Activated naive CD4-positive, alpha-beta T cell treated with anti-CD3 and anti-CD28 coated beads for 36 hours (primary cell): Measurements from ENCODE around the gene CUEDC1. TPM values are rescaled to one million over a fixed set of nuclear protein-coding genes. Genes with fewer than 3 reads are reported as not detected.

Experiments
- CTCF ChIA-PET: fragments of 350-600 bp; sonication (Branson Sonifier 250); formaldehyde crosslinking; loops from one replicate; lab custom pipeline; 2021; ENCODE audit warnings: antibody characterized with exemption; lab: Charles Lee
- DNase-seq: peaks from one replicate; pipeline ENCODE4 v3.0.0-alpha.2; 2020
- H3K27ac Mint-ChIP-seq: one replicate; pipeline ENCODE4 v1.8.0; 2021; ENCODE audit warnings: mild to moderate bottlenecking, mixed read lengths
- H3K27me3 Mint-ChIP-seq: one replicate; pipeline ENCODE4 v1.8.0; 2021; ENCODE audit warnings: low read depth, mixed read lengths
- H3K36me3 Mint-ChIP-seq: one replicate; pipeline ENCODE4 v1.8.0; 2021; ENCODE audit warnings: low read depth, mixed read lengths
- H3K4me1 Mint-ChIP-seq: one replicate; pipeline ENCODE4 v1.8.0; 2021; ENCODE audit warnings: low read depth, mixed read lengths
- H3K4me3 Mint-ChIP-seq: one replicate; pipeline ENCODE4 v1.8.0; 2021; ENCODE audit warnings: mild to moderate bottlenecking, moderate library complexity, mixed read lengths
- H3K9me3 Mint-ChIP-seq: one replicate; pipeline ENCODE4 v1.8.0; 2021; ENCODE audit warnings: mixed read lengths
- intact Hi-C: fragments of 100-400 bp; cut with micrococcal nuclease; formaldehyde crosslinking; loops from one replicate; pipeline ENCODE4 v1.15.1; 2023
- total RNA-seq, 2 experiments: library from RNA; stranded (reverse); gene quantifications; one replicate each; pipeline ENCODE4 v1.2.3, GENCODE V29; 2021

The CUEDC1 gene
- total RNA-seq, 2 experiments from 2014 or later, result 0.47 to 0.69 TPM

DNA sequence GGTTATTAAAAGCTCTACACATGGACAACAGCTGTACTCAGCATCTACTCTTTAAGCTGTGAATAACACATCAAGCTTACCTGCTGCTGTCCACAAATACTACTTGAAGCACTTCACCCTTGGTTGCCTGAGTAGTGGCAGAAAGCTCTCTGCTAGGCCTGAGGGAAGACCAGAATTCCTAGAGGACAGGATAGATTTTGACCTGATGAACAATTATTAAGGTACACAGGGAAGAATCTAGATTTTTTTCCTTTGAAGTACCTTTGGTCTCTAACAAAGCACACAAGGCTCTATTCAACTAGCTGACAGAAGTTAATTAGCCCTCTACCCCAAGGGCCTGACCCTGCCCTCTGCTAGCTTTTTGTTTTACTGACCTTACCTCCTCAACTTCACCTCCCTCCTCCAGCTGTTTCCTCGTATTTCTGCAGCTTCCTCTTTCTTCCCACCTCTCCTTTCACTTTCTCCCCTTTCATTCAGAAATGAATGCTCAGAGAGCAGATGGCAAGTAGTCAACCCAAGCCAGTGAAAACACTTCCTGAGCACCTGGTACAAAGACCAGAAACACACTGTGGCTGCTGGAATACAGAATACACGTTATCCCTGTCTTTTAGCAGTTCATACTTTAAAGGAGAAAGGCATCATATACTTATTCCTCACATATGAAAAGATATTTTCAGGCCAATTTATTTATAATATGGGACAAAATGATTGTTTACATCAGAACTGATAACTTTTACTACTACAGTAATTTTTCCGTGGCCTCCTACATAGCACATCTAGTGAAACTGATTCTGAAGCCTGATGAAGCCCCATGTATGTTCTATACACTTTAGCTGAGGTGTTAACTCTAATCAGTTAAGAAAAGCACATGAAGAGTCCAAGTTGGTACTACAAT, 38.5 kb upstream of the CUEDC1 start:
- CTCF ChIA-PET, result interaction anchor here (0.5 to 4.7 kb wide), 6 partner anchors 53 to 160 kb away, joined by 3 to 43 read pairs (median 4); no protein-coding TSS in a partner anchor
- Mint-ChIP-seq H3K27me3 (no peaks in the 10 kb centered on the region), H3K27ac (peak overlapping the region; percentile 44), H3K9me3 (no peaks in the 10 kb centered on the region), H3K4me3 (no peak overlapping the region), H3K36me3 (peaks cover 17% of the 10 kb centered on the region), H3K4me1 (peaks cover 61% of the 10 kb centered on the region)
- no peak for DNase-seq
- intact Hi-C loops, result no loop called here

DNA sequence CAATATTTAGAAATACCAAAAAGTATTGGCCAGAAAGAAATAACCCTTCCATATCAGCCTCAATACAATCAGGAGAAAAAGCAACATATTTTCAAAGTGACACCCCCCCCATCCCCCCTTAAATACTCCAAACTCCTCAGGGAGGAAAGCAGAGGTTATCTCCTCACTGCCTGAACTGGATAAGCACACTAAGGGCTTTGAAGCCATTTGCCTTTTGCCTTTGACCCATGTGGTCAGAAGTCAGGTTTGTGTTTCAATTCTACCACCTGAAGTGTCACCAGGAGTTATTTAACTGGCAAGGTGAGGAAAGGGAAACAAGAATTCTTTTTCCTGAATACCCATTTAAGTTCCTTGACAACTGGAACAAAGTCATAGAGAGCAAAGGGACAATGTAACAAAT, 36.3 kb upstream of the CUEDC1 start:
- no peaks in the 10 kb centered on the region for H3K27me3 Mint-ChIP-seq
- H3K27ac Mint-ChIP-seq, result no peak overlapping the region
- no peak for DNase-seq
- CTCF ChIA-PET, result interaction anchor here (3.2 to 4.1 kb wide), 2 partner anchors 10 to 132 kb away, joined by 16 to 34 read pairs; no protein-coding TSS in a partner anchor
- H3K4me3 Mint-ChIP-seq, result no peak overlapping the region
- peaks cover 52% of the 10 kb centered on the region for H3K4me1 Mint-ChIP-seq
- H3K9me3 Mint-ChIP-seq, result no peaks in the 10 kb centered on the region
- peaks cover 7% of the 10 kb centered on the region for H3K36me3 Mint-ChIP-seq
- intact Hi-C loops, result no loop called here

DNA sequence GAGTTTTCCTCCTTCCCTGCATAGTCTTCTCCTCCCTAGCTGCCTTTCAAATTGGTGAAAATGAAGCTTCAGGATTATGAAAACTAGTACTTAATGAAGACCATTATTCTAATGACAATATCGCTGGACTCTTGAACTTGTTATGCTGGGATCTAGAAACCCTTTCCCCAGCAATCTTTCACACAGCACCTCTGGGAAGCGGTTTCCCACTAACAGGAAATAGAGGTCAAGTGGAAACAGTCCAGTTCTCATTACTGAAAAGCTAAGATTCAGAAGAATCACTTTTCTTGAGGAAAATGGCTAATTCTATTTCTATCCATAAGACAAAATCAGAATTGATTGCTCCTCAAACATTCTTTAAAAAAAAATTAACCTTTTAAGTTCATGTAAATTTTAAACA, 34.8 kb upstream of the CUEDC1 start:
- H3K4me3 Mint-ChIP-seq, result peak overlapping the region; percentile 33
- peaks cover 52% of the 10 kb centered on the region for H3K4me1 Mint-ChIP-seq
- intact Hi-C loops, result no loop called here
- no peak for DNase-seq
- peaks cover 5% of the 10 kb centered on the region for H3K36me3 Mint-ChIP-seq
- H3K9me3 Mint-ChIP-seq, result no peaks in the 10 kb centered on the region
- no peak overlapping the region for H3K27ac Mint-ChIP-seq
- CTCF ChIA-PET, result interaction anchor here (1.1 to 4.1 kb wide), 5 partner anchors 11 to 157 kb away, joined by 3 to 34 read pairs (median 4); no protein-coding TSS in a partner anchor
- H3K27me3 Mint-ChIP-seq, result no peaks in the 10 kb centered on the region

DNA sequence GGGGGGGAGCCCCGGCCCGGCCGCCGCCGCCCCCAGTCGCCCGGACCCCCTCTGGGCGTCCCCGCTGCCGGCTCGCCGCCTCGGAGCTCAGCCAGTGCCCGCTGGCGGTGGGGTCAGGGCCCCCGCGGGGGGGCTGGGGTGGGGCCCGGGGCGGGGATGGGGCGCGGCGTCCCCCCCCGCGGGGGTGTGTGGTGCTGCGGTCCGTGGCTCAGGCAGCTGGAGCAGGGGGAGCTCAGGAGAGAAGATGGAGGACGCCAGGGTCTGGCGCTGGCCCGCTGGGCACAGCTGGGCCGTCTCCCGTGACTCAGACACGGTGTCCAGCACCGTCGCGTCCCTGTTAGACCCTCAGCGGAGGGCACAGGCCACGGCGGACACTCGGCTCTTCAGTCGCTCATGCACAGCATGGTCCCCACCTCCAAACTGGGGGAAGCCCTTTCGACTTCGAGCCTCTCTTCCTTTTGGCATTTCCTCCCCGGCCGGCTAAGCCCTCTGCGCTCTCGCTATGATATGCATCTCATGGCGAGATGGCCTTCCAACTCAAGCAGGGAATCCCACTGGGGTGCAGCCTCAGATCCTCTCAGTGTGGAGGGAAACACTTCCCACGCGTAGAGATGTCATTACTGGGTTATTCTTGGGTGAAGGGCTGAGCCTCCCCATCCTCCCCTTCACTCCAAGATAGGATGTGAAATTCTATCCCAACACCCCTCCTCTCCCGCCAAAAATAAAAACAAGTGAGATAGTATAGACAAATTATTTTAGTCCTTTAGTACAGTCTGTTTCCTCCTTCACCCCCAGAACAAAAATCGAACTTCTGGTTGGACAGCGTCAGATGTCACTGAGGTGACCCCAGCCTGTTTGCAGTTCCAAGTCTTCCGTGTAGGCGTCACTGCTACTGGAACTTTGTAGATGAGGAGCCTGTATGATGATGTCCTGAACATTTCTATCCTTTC, 33.4 kb upstream of the CUEDC1 start:
- Mint-ChIP-seq H3K4me1 (peaks cover 52% of the 10 kb centered on the region), H3K4me3 (peak overlapping the region; percentile 85), H3K27ac (peak overlapping the region; percentile 89), H3K9me3 (no peaks in the 10 kb centered on the region), H3K36me3 (peaks cover 5% of the 10 kb centered on the region), H3K27me3 (no peaks in the 10 kb centered on the region)
- peak; percentile 53 for DNase-seq
- intact Hi-C loops, result loop anchor here (1.0 kb wide), 2 partner anchors 11 to 138 kb away; partner anchors contain the start of gene MRPS23
- CTCF ChIA-PET, result interaction anchor here (1.1 to 4.1 kb wide), 3 partner anchors 12 to 133 kb away, joined by 4 to 34 read pairs (median 16); no protein-coding TSS in a partner anchor

DNA sequence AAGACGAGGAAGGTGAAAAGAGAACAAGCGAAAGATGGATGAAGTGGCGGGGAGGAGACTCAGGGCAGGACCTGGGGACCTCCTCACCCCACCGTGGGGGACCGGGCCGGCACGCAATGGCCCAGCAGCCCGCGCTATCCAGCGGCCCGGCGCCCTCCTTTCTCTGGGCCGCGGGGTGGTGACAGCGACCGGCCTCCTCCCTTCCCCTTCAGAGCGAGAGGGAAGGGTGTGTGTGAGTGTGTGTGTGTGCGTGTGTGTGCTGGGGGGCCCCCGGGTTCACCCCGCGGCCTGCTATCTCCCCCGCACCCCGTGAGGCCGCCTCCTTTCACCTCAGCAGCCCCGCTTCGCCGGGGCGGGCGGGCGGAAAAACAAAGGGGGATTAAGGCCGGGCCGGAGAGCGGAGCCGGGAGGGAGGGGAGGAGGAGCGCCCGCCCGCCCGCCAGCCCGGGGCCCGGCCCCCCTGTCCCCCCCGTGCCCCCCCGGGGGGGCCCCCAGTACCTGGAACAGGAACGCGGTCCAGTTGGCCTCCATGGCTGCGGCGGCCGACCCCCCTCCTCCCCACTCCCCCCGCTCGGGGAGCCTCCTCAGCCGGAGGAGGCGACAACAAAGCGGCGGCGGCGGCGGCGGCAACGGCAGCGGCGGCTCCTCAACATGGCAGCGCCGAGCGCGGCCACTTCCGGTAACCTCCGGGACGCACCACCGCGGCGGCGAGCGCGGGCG, 32.5 kb upstream of the CUEDC1 start, which contains the start of gene VEZF1:
Gene VEZF1, minus strand, starts transcription at position 674 of the 720 bp plus-strand sequence. Its CDS starts 143 bp downstream, at position 531.
- H3K36me3 Mint-ChIP-seq, result peaks cover 5% of the 10 kb centered on the region

DNA sequence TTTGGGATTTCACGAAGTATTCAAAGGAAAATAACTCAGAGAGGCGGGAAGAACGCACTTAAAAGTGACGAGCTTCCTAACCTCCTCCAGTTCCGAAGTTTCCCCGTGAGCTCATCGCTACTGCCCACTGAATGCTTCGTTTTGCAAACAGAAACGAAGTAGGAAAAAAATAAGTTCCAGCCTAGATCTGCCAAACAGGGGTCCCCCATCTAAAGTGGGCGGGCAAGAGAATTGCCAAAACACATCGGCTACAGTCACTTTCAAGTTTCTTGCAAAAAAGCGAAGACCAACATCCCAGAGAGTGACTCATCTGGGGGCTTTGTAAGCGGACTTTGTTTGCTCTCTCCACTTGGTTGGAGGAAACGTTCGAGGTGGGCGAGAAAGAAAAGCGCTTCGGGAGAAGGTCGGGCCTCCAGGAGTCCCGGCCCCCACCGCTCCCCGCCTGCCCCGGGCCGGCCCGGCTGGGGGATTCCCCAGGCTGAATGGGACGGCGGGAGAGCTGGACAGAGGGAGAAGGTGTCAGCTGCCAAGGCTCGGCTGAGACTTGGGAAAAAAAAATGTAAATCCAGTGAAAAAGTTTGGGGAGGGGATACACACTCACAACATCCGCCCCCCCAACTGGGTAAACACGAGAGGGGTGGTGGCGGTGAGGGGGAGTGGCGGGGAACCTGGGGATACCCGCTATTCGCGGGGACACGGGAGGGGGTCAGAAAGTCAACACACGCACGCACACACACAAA, 31.8 kb upstream of the CUEDC1 start:
- H3K36me3 Mint-ChIP-seq, result peaks cover 5% of the 10 kb centered on the region
- DNase-seq, result peak; percentile 51
- intact Hi-C loops, result loop anchor here (1.0 to 2.0 kb wide), 3 partner anchors 8 to 38 kb away; partner anchors contain the start of gene SRSF1
- CTCF ChIA-PET, result interaction anchor here (0.7 to 3.7 kb wide), 8 partner anchors 8 to 502 kb away, joined by 3 to 29 read pairs (median 4); no protein-coding TSS in a partner anchor
- no peaks in the 10 kb centered on the region for H3K9me3 Mint-ChIP-seq
- H3K4me1 Mint-ChIP-seq, result peaks cover 59% of the 10 kb centered on the region
- H3K27ac Mint-ChIP-seq, result peak overlapping the region; percentile 82
- H3K27me3 Mint-ChIP-seq, result no peaks in the 10 kb centered on the region
- H3K4me3 Mint-ChIP-seq, result peak overlapping the region; percentile 90

More for the DNA sequence above, 32.5 kb upstream of the CUEDC1 start, which contains the start of gene VEZF1:
- no peaks in the 10 kb centered on the region for H3K27me3 Mint-ChIP-seq
- H3K27ac Mint-ChIP-seq, result peak within 1 kb of the TSS; percentile 89
- no peaks in the 10 kb centered on the region for H3K9me3 Mint-ChIP-seq
- peaks cover 57% of the 10 kb centered on the region for H3K4me1 Mint-ChIP-seq
- peak within 1 kb of the TSS; percentile 90 for H3K4me3 Mint-ChIP-seq
- intact Hi-C loops, result loop anchor here (1.0 to 2.0 kb wide), 5 partner anchors 8 to 137 kb away; partner anchors contain the start of genes MRPS23 and SRSF1
- CTCF ChIA-PET, result interaction anchor here (3.7 to 4.1 kb wide), 2 partner anchors 13 to 129 kb away, joined by 18 to 34 read pairs; no protein-coding TSS in a partner anchor
- peak; percentile 75 for DNase-seq

DNA sequence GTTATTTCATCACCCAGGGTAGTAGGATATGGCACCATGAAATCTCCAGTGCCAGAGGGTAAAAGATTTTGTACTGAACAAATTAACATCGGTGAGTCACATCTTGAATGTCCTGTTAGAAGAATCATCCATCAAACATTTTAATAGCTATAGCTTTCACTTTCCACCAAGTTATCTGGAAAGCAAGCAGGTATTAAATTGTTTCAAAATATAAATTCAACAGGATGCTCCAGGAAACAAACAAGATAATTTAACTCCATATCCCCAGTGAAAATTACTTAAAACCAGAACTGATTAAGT, 30.4 kb upstream of the CUEDC1 start:
- CTCF ChIA-PET, result interaction anchor here (0.6 to 3.7 kb wide), 9 partner anchors 10 to 204 kb away, joined by 3 to 29 read pairs (median 4); no protein-coding TSS in a partner anchor
- Mint-ChIP-seq H3K27ac (no peak overlapping the region), H3K27me3 (no peaks in the 10 kb centered on the region), H3K9me3 (no peaks in the 10 kb centered on the region), H3K4me1 (peaks cover 65% of the 10 kb centered on the region), H3K36me3 (peaks cover 10% of the 10 kb centered on the region), H3K4me3 (no peak overlapping the region)
- DNase-seq, result no peak
- intact Hi-C loops, result no loop called here

DNA sequence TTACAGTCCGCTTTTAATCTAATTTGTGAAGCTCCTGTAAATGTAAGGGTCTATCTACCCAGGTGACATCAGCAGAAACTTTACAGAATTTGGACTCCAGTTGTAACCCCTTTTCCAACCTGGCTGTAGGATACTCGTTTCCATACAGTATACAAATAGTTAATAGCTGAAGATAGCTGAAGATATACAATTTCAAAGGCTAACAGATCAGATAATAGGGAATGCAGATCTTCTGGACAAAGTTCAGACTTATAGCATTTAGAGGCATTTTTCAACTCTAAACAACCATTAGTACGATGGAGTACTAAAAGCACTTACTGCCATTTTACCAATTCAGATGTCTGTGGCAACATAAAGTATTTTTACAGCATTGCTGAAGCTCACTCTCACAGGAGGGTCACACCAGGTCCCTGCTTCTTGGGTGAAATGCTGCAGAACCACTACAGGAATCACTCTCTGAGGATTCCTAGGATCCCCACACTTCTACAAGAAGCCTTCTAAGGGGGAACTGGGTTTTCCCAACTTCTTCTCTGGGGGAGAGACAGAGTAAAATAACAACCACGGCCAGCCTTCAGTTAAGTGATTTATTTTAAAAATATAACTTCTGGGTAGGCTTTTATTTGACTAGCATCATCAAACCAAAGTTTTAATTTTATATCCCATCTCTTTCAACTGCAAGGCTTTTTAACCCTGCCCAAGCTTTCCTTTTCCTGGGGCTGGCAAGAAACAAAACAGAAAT, 29.9 kb upstream of the CUEDC1 start:
- no peaks in the 10 kb centered on the region for H3K27me3 Mint-ChIP-seq
- no peaks in the 10 kb centered on the region for H3K9me3 Mint-ChIP-seq
- H3K4me3 Mint-ChIP-seq, result no peak overlapping the region
- CTCF ChIA-PET, result interaction anchor here (1.0 to 3.7 kb wide), 8 partner anchors 9 to 129 kb away, joined by 3 to 29 read pairs (median 4); no protein-coding TSS in a partner anchor
- peaks cover 12% of the 10 kb centered on the region for H3K36me3 Mint-ChIP-seq
- H3K4me1 Mint-ChIP-seq, result peaks cover 65% of the 10 kb centered on the region
- no peak for DNase-seq
- no peak overlapping the region for H3K27ac Mint-ChIP-seq
- intact Hi-C loops, result no loop called here

DNA sequence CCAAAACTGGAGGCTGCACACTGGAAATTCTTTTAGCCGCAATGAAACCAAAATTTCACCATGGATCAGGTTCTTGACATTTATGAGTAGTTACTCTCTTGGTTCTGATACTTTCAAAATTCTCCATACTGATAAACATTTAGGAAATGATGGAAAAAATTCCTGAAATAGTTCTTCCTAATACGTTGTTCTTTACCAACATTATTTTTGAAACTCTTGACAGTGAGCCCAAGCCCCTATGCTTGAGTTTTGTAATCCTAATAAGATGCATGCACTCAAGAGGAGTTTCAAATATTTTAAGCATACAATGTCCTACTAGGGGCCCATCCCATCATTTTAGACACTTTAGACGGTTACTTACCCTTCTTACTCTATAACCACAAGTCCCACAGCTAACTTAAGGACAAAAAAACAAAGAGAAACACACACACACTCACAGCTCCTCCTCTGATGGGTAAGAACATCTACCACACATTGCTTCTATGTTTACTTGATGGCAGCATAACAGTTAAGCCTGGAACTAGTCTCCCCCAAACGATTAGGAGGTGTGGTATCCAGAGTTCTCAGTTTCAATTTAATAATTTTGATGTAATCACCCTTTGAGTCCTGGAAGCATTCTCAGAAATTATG, 29.2 kb upstream of the CUEDC1 start:
- no peaks in the 10 kb centered on the region for H3K27me3 Mint-ChIP-seq
- no peak for DNase-seq
- H3K9me3 Mint-ChIP-seq, result no peaks in the 10 kb centered on the region
- intact Hi-C loops, result no loop called here
- H3K4me1 Mint-ChIP-seq, result peaks cover 63% of the 10 kb centered on the region
- CTCF ChIA-PET, result interaction anchor here (1.0 to 3.7 kb wide), 5 partner anchors 8 to 126 kb away, joined by 3 to 29 read pairs (median 4); no protein-coding TSS in a partner anchor
- H3K4me3 Mint-ChIP-seq, result no peak overlapping the region
- H3K36me3 Mint-ChIP-seq, result peaks cover 12% of the 10 kb centered on the region
- H3K27ac Mint-ChIP-seq, result peak overlapping the region; percentile 34

DNA sequence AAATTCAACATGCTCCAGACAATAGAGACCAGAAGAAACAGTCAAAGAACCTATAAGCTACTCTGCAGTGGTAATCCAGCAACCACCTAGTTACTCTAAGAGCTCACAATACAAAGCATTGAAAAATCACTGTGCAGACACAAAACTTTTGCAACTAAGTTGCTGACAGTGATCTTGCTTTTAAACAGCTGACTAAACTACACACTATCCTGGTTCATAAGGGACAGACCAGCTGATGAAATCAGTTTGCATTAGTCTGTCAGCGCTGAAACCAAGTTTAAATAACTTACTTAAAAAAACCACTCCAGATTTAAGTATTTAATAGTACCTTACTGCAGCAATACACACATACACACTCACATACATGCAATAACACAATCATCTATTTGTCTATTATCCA, 28.2 kb upstream of the CUEDC1 start:
- no peak overlapping the region for H3K4me3 Mint-ChIP-seq
- peaks cover 55% of the 10 kb centered on the region for H3K4me1 Mint-ChIP-seq
- no peaks in the 10 kb centered on the region for H3K9me3 Mint-ChIP-seq
- H3K27me3 Mint-ChIP-seq, result no peaks in the 10 kb centered on the region
- intact Hi-C loops, result no loop called here
- CTCF ChIA-PET, result interaction anchor here (0.7 to 1.7 kb wide), 4 partner anchors 15 to 123 kb away, joined by 3 to 5 read pairs (median 4); no protein-coding TSS in a partner anchor
- DNase-seq, result no peak
- peaks cover 11% of the 10 kb centered on the region for H3K36me3 Mint-ChIP-seq
- no peak overlapping the region for H3K27ac Mint-ChIP-seq
